Vagina (tissue), 2 donors: Measurements from ENCODE around the gene COG1.

ENCODE experiments used
- CTCF ChIP-seq, 3 experiments: fragments of 450-650 bp in 2 of 3; fragments of 200-600 bp in 1 of 3; sonication (generic) in 1 of 3; IDR thresholded peaks; one replicate each; pipeline ENCODE4 v1.5.1; 2017 to 2019; ENCODE audit warnings: antibody characterized with exemption in 3 of 3, mild to moderate bottlenecking in 2 of 3, moderate library complexity in 2 of 3
- POLR2A ChIP-seq, 2 donors: fragments of 450-650 bp; IDR thresholded peaks; one replicate each; pipeline ENCODE4 v1.6.1; 2017; ENCODE audit warnings: antibody characterized with exemption in 2 of 2, mild to moderate bottlenecking in 2 of 2, moderate library complexity in 2 of 2

DNA sequence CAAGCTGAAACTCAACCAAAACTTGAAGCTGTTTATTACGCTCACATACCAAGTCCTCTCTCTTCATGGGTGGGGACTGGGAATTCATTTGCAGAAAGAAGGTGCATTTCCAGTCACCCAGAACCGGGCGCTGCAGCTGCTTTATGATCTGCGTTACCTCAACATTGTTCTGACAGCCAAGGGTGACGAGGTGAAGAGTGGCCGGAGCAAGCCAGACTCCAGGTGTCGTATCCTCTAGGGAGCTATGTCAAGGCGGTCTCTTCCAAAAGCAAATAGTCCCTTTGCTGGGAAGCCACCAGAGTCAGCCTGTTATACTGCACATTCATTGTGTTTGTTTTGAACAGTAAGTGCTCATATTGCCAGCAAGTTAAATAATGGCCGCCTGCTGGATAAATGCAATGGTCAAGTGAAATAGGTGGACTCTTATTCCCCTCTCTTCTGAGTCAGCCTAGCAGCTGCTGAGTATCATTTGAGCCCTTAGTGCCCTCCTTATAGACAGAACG, 12.7 kb downstream of the COG1 start:
- TF ChIP-seq CTCF (IDR thresholded peaks at IDR 0.05) (no peak), POLR2A (IDR thresholded peaks at IDR 0.05) (no peak)
